HCT116 (cell line): ENCODE measurements around the gene CYGB. TPM values are rescaled to one million over a fixed set of nuclear protein-coding genes. Genes with fewer than 3 reads are reported as not detected.

Experiments
- ATAC-seq: fragments of 200-7000 bp; cut with Tn5 transposase; 2 replicates; pipeline ENCODE4 v1.9.1; 2020; ENCODE audit warnings: mild to moderate bottlenecking, moderate library complexity
- BruUV-seq: library from RNA; stranded (reverse); fragments of 400-500 nt; replicated peaks from 2 replicates; lab custom pipeline; 2021; lab: Mats Ljungman, UMichigan
- CTCF ChIA-PET: fragments of 300-600 bp; sonication (Branson Sonifier 250); formaldehyde crosslinking; loops from one replicate; lab custom pipeline; 2021; ENCODE audit warnings: antibody characterized with exemption; lab: Charles Lee
- POLR2A ChIA-PET: fragments of 300-600, 350-600 bp; sonication (Branson Sonifier 250); formaldehyde crosslinking; loops from one replicate; lab custom pipeline; 2021; ENCODE audit warnings: antibody characterized with exemption; lab: Charles Lee
- RAD21 ChIA-PET, 2 experiments: fragments of 300-600 bp; sonication (Branson Sonifier 250); formaldehyde crosslinking; loops; one replicate each; lab custom pipeline; 2023; ENCODE audit warnings: low total read pairs in 2 of 2; ENCODE audit not compliant: uncharacterized antibody in 2 of 2, unreplicated experiment in 2 of 2, low non-redundant PET in 1 of 2; lab: Charles Lee
- DNase-seq: peaks from one replicate; pipeline ENCODE4 v3.0.0-alpha.2; 2010; ENCODE audit warnings: low read depth, low spot score
- H2AFZ ChIP-seq: fragments of 200-600 bp; shearing (Covaris generic), sonication (generic); 2 replicates; pipeline ENCODE4 v1.6.1; 2017; ENCODE audit warnings: low read depth, mixed run types, mixed read lengths, antibody characterized with exemption, low read length; ENCODE audit not compliant: poor library complexity, severe bottlenecking
- H3K27ac ChIP-seq: 2 replicates; pipeline ENCODE4 v1.5.1; 2012; ENCODE audit warnings: low read depth, low read length
- H3K27me3 ChIP-seq: fragments of 200-600 bp; sonication (generic); 2 replicates; pipeline ENCODE4 v1.6.1; 2016; ENCODE audit warnings: mixed run types, low read length, mixed read lengths; ENCODE audit not compliant: insufficient read depth
- H3K36me3 ChIP-seq, 2 experiments: fragments of 200-500 bp in 1 of 2; fragments of 200-600 bp in 1 of 2; sonication (Bioruptor generic) in 1 of 2; sonication (generic) in 1 of 2; 2 replicates each; pipeline versions ENCODE4 v1.5.1 to v1.6.1; 2014 to 2016; ENCODE audit warnings: low read length in 2 of 2, inconsistent platforms in 1 of 2, mixed read lengths in 1 of 2, mixed run types in 1 of 2; ENCODE audit not compliant: insufficient read depth in 2 of 2, control insufficient read depth in 1 of 2
- H3K4me1 ChIP-seq, 2 experiments: fragments of 200-600 bp in 1 of 2; sonication (generic) in 1 of 2; 2 replicates each; pipeline versions ENCODE4 v1.5.1 to v1.6.1; 2012 to 2017; ENCODE audit warnings: low read length in 2 of 2, inconsistent platforms in 1 of 2, mild to moderate bottlenecking in 1 of 2, mixed read lengths in 1 of 2, mixed run types in 1 of 2, moderate library complexity in 1 of 2; ENCODE audit not compliant: insufficient read depth in 2 of 2, control insufficient read depth in 1 of 2
- H3K4me2 ChIP-seq: fragments of 200-600 bp; sonication (generic); 2 replicates; pipeline ENCODE4 v1.6.1; 2017; ENCODE audit warnings: mixed run types, low read length, mixed read lengths
- H3K4me3 ChIP-seq, 2 experiments: fragments of 200-600 bp in 1 of 2; sonication (generic) in 1 of 2; replicated peaks in 1 of 2; 2 replicates each; pipeline ENCODE4 v1.5.1; 2011 to 2016; ENCODE audit warnings: low read length in 2 of 2, control low read depth in 1 of 2, low read depth in 1 of 2, mild to moderate bottlenecking in 1 of 2, mixed read lengths in 1 of 2, mixed run types in 1 of 2
- H3K79me2 ChIP-seq: fragments of 200-600 bp; sonication (generic); 2 replicates; pipeline ENCODE4 v1.6.1; 2017; ENCODE audit warnings: mild to moderate bottlenecking, mixed run types, low read length, moderate library complexity, mixed read lengths; ENCODE audit not compliant: insufficient read depth
- H3K9ac ChIP-seq: fragments of 200-600 bp; sonication (generic); 2 replicates; pipeline ENCODE4 v1.6.1; 2016; ENCODE audit warnings: low read length, mixed read lengths
- H3K9me2 ChIP-seq: fragments of 200-600 bp; sonication (generic), shearing (Covaris generic); 2 replicates; pipeline ENCODE4 v1.6.1; 2017; ENCODE audit warnings: mixed run types, mild to moderate bottlenecking, moderate library complexity; ENCODE audit not compliant: insufficient read depth
- H3K9me3 ChIP-seq, 2 experiments: fragments of 200-500 bp in 1 of 2; fragments of 200-600 bp in 1 of 2; sonication (Bioruptor generic) in 1 of 2; sonication (generic) in 1 of 2; 2 replicates each; pipeline ENCODE4 v1.6.1; 2014 to 2017; ENCODE audit warnings: low read length in 2 of 2, mixed read lengths in 2 of 2, inconsistent platforms in 1 of 2, low read depth in 1 of 2, mild to moderate bottlenecking in 1 of 2, mixed run types in 1 of 2, moderate library complexity in 1 of 2; ENCODE audit not compliant: control insufficient read depth in 1 of 2, insufficient read depth in 1 of 2
- H4K20me1 ChIP-seq: fragments of 200-600 bp; sonication (generic), shearing (Covaris generic); 2 replicates; pipeline ENCODE4 v1.6.1; 2017; ENCODE audit warnings: mixed run types, mild to moderate bottlenecking, moderate library complexity; ENCODE audit not compliant: insufficient read depth
- ATF3 ChIP-seq: IDR thresholded peaks from 2 replicates; pipeline ENCODE4 v1.6.1; 2012
- CBX3 ChIP-seq: IDR thresholded peaks from 2 replicates; pipeline ENCODE4 v1.6.1; 2012; ENCODE audit warnings: low read depth
- CTCF ChIP-seq, 3 experiments: fragments of 200-600 bp in 1 of 3; sonication (generic) in 1 of 3; IDR thresholded peaks in 2 of 3; conservative IDR thresholded peaks in 1 of 3; 2 replicates each; pipeline ENCODE4 v1.5.1; 2012 to 2017; ENCODE audit warnings: low read depth in 2 of 3, low read length in 2 of 3, antibody characterized with exemption in 1 of 3, borderline replicate concordance in 1 of 3, control low read depth in 1 of 3, mild to moderate bottlenecking in 1 of 3, mixed read lengths in 1 of 3, mixed run types in 1 of 3, moderate library complexity in 1 of 3; ENCODE audit not compliant: insufficient read depth in 1 of 3
- EGR1 ChIP-seq: IDR thresholded peaks from 2 replicates; pipeline ENCODE4 v1.6.1; 2012; ENCODE audit warnings: low read depth
- ELF1 ChIP-seq: IDR thresholded peaks from 2 replicates; pipeline ENCODE4 v1.6.1; 2012; ENCODE audit warnings: low read depth, borderline replicate concordance
- EZH2phosphoT487 ChIP-seq: fragments of 200-600 bp; IDR thresholded peaks from 2 replicates; pipeline ENCODE4 v1.6.1; 2018; ENCODE audit warnings: antibody characterized with exemption, borderline replicate concordance
- JUND ChIP-seq: IDR thresholded peaks from 2 replicates; pipeline ENCODE4 v1.6.1; 2012
- SP1 ChIP-seq: IDR thresholded peaks from 2 replicates; pipeline ENCODE4 v1.6.1; 2012; ENCODE audit warnings: low read depth
- SRF ChIP-seq: IDR thresholded peaks from 2 replicates; pipeline ENCODE4 v1.6.1; 2012; ENCODE audit warnings: low read depth
- TCF7L2 ChIP-seq: IDR thresholded peaks from 2 replicates; pipeline ENCODE4 v1.7.0; 2011; ENCODE audit warnings: borderline replicate concordance, inconsistent platforms; ENCODE audit not compliant: insufficient read depth, insufficient read length; ENCODE audit errors: extremely low read depth
- ZBTB33 ChIP-seq: IDR thresholded peaks from 2 replicates; pipeline ENCODE4 v1.6.1; 2011; ENCODE audit warnings: mild to moderate bottlenecking, low read length, moderate library complexity; ENCODE audit not compliant: insufficient replicate concordance; ENCODE audit errors: extremely low read depth
- ZFX ChIP-seq: fragments of 450-650 bp; IDR thresholded peaks from 2 replicates; pipeline ENCODE4 v1.6.1; 2017
- ZNF274 ChIP-seq: fragments of 200-500 bp; sonication (Bioruptor generic); IDR thresholded peaks from 2 replicates; pipeline ENCODE4 v1.6.1; 2014; ENCODE audit warnings: mild to moderate bottlenecking, low read depth, low read length, inconsistent platforms
- intact Hi-C: fragments of 100-400 bp; cut with micrococcal nuclease; formaldehyde crosslinking; loops from 2 replicates; pipeline ENCODE4 v1.10.0; 2022
- total RNA-seq: library from RNA; stranded (reverse); gene quantifications from one replicate; pipeline ENCODE4 v1.2.1, GENCODE V29; 2021; ENCODE audit not compliant: unreplicated experiment
- TF ChIP-seq, protein P1 (sequence below): IDR thresholded peaks from 2 replicates; pipeline ENCODE4 v1.6.1; 2012; ENCODE audit warnings: low read depth

CYGB gene
- total RNA-seq, 1 experiment from 2014 or later, result 0.66 TPM

GRCh38 chr17:76560877-76561221 lies 23.3 kb upstream of the CYGB start:
- H2AFZ ChIP-seq, result no peak overlapping the region
- ATAC-seq (no peak), DNase-seq (no peak)
- H3K9ac ChIP-seq, result 0 out of 2 replicates have a peak overlapping the region, but pooled peaks have one; percentile 15
- no peak for TF ChIP-seq ZNF274
- no peak for TF ChIP-seq ELF1
- no peak for TF ChIP-seq JUND
- TF ChIP-seq CBX3, result no peak
- TF ChIP-seq TCF7L2, result no peak
- no peak for TF ChIP-seq SP1
- TF ChIP-seq ZFX, result no peak
- TF ChIP-seq CTCF (IDR thresholded peaks at IDR 0.05 in 2 of 3, conservative IDR thresholded peaks at IDR 0.05 in 1 of 3; ENCODE audit: borderline replicate concordance in 1 of 3, insufficient read depth in 1 of 3, low read depth in 2 of 3, low read length in 2 of 3), result no peak
- TF ChIP-seq, protein P1, sequence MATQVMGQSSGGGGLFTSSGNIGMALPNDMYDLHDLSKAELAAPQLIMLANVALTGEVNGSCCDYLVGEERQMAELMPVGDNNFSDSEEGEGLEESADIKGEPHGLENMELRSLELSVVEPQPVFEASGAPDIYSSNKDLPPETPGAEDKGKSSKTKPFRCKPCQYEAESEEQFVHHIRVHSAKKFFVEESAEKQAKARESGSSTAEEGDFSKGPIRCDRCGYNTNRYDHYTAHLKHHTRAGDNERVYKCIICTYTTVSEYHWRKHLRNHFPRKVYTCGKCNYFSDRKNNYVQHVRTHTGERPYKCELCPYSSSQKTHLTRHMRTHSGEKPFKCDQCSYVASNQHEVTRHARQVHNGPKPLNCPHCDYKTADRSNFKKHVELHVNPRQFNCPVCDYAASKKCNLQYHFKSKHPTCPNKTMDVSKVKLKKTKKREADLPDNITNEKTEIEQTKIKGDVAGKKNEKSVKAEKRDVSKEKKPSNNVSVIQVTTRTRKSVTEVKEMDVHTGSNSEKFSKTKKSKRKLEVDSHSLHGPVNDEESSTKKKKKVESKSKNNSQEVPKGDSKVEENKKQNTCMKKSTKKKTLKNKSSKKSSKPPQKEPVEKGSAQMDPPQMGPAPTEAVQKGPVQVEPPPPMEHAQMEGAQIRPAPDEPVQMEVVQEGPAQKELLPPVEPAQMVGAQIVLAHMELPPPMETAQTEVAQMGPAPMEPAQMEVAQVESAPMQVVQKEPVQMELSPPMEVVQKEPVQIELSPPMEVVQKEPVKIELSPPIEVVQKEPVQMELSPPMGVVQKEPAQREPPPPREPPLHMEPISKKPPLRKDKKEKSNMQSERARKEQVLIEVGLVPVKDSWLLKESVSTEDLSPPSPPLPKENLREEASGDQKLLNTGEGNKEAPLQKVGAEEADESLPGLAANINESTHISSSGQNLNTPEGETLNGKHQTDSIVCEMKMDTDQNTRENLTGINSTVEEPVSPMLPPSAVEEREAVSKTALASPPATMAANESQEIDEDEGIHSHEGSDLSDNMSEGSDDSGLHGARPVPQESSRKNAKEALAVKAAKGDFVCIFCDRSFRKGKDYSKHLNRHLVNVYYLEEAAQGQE, result no peak
- TF ChIP-seq EZH2phosphoT487, result no peak
- no peak for TF ChIP-seq ATF3
- no peak for TF ChIP-seq ZBTB33
- TF ChIP-seq SRF, result no peak
- TF ChIP-seq EGR1, result no peak
- no peaks in the 10 kb centered on the region for H3K27me3 ChIP-seq
- POLR2A ChIA-PET, result interaction anchor here (1.7 to 4.0 kb wide), 2 partner anchors 34 to 52 kb away, joined by 5 to 23 read pairs; no protein-coding TSS in a partner anchor
- H3K4me1 ChIP-seq, result peaks cover 12 to 41% of the 10 kb centered on the region in 2 experiments; a peak in 3 of 4 replicates
- peaks cover 71% of the 10 kb centered on the region for H3K79me2 ChIP-seq
- H3K36me3 ChIP-seq, result peaks cover 31 to 66% of the 10 kb centered on the region in 2 experiments
- RAD21 ChIA-PET, result no interaction called here
- no TSS peak for BruUV-seq
- peak overlapping the region; percentile 87; the same call in 1 of the 2 replicates for H3K4me2 ChIP-seq
- H3K4me3 ChIP-seq, result no peak overlapping the region
- no peaks in the 10 kb centered on the region for H3K9me2 ChIP-seq
- CTCF ChIA-PET, result interaction anchor here (1.1 to 1.7 kb wide), 2 partner anchors 63 to 121 kb away, joined by 3 to 5 read pairs; no protein-coding TSS in a partner anchor
- intact Hi-C loops, result no loop called here
- no peaks in the 10 kb centered on the region for H3K9me3 ChIP-seq
- H3K27ac ChIP-seq, result no peak overlapping the region
- H4K20me1 ChIP-seq, result peaks cover 41% of the 10 kb centered on the region; the same call in 1 of the 2 replicates
